ENCODE results near the gene PCSK9. TPM values are rescaled to one million over a fixed set of nuclear protein-coding genes. Genes with fewer than 3 reads are reported as not detected.

Gene PCSK9
- total and polyA plus RNA-seq, 4 donors: 10.8 to 112 (median 58.5) TPM

DNA sequence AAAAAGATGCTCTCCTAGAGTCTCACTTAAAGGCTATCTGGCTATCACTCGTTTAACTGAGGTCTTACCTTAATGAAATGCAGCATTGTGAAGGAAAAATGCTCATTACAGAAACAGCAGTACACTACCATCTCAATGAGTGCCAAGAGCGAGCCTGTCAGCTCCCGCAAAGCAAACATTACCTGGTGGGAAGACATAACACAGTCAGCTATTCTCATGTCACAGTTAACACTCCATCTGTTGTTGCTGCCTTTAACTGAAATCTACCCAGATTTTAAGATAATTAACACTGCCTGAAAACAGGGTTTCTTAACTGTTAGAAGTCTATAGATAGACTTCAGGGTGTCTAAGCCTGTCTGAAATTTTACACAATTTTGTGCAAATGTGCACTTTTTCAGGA lies 39.1 kb downstream of the PCSK9 start:
- 92% methylated on average over 3 of the region's 3 CpGs for whole genome bisulfite sequencing
- TF ChIP-seq, protein P1, sequence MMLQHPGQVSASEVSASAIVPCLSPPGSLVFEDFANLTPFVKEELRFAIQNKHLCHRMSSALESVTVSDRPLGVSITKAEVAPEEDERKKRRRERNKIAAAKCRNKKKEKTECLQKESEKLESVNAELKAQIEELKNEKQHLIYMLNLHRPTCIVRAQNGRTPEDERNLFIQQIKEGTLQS (IDR thresholded peaks at IDR 0.05): no peak
- TF ChIP-seq FOXA2 (IDR thresholded peaks at IDR 0.05) (no peak), RXRA (IDR thresholded peaks at IDR 0.05) (no peak), SP1 (IDR thresholded peaks at IDR 0.05) (no peak)
- TF ChIP-seq, protein P2, sequence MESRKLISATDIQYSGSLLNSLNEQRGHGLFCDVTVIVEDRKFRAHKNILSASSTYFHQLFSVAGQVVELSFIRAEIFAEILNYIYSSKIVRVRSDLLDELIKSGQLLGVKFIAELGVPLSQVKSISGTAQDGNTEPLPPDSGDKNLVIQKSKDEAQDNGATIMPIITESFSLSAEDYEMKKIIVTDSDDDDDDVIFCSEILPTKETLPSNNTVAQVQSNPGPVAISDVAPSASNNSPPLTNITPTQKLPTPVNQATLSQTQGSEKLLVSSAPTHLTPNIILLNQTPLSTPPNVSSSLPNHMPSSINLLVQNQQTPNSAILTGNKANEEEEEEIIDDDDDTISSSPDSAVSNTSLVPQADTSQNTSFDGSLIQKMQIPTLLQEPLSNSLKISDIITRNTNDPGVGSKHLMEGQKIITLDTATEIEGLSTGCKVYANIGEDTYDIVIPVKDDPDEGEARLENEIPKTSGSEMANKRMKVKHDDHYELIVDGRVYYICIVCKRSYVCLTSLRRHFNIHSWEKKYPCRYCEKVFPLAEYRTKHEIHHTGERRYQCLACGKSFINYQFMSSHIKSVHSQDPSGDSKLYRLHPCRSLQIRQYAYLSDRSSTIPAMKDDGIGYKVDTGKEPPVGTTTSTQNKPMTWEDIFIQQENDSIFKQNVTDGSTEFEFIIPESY (IDR thresholded peaks at IDR 0.05): no peak
- DNase-seq (ENCODE audit: low spot score): no peak
- no peaks in the 10 kb centered on the region for H3K9me3 ChIP-seq (ENCODE audit: control insufficient read depth in 4 of 4, low read length in 3 of 4)
- H3K4me3 ChIP-seq (ENCODE audit: low read depth in 1 of 3, low read length in 3 of 3): no peak overlapping the region
- H3K4me1 ChIP-seq (ENCODE audit: control insufficient read depth in 4 of 4, insufficient read depth in 4 of 4, low read length in 3 of 4): no peaks in the 10 kb centered on the region
- H3K9ac ChIP-seq (ENCODE audit: low read depth in 1 of 2, low read length in 2 of 2): no peak overlapping the region
- no peaks in the 10 kb centered on the region for H3K27me3 ChIP-seq (ENCODE audit: control insufficient read depth in 4 of 4, insufficient read depth in 4 of 4, low read length in 3 of 4)
- peaks cover 12 to 78% (median 62%) of the 10 kb centered on the region in 4 donors for H3K36me3 ChIP-seq (ENCODE audit: control insufficient read depth in 4 of 4, insufficient read depth in 3 of 4, low read depth in 1 of 4, low read length in 3 of 4)
- H3K27ac ChIP-seq (ENCODE audit: low read depth in 1 of 2, low read length in 2 of 2): no peak overlapping the region

DNA sequence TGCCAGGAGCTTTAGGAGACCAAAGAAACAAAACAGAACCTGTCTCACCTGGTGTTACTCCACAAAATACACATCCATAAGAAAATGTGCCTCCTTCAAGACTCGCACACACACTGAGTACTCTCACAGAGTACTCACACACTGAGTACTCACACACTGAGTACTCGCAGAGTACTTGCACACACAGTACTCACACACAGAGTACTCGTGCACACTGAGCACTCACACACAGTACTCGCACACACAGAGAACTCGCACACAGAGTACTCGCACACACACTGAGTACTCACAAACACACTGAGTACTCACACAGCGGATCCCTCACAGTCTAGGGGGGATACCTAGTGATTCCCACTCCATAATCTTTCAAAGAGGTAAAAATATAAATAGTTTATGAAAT lies 40.3 kb downstream of the PCSK9 start:
- 98% methylated on average over 7 of the region's 7 CpGs for WGBS

More for the DNA sequence above, 40.3 kb downstream of the PCSK9 start:
- H3K36me3 ChIP-seq (ENCODE audit: control insufficient read depth in 4 of 4, insufficient read depth in 3 of 4, low read depth in 1 of 4, low read length in 3 of 4): peaks cover 12 to 83% (median 65%) of the 10 kb centered on the region in 4 donors
- no peaks in the 10 kb centered on the region for H3K9me3 ChIP-seq (ENCODE audit: control insufficient read depth in 4 of 4, low read length in 3 of 4)
- H3K4me1 ChIP-seq (ENCODE audit: control insufficient read depth in 4 of 4, insufficient read depth in 4 of 4, low read length in 3 of 4): no peaks in the 10 kb centered on the region
- no peak overlapping the region for H3K4me3 ChIP-seq (ENCODE audit: low read depth in 1 of 3, low read length in 3 of 3)
- DNase-seq (ENCODE audit: low spot score): no peak
- H3K9ac ChIP-seq (ENCODE audit: low read depth in 1 of 2, low read length in 2 of 2): no peak overlapping the region
- no peaks in the 10 kb centered on the region for H3K27me3 ChIP-seq (ENCODE audit: control insufficient read depth in 4 of 4, insufficient read depth in 4 of 4, low read length in 3 of 4)
- TF ChIP-seq, protein P3, sequence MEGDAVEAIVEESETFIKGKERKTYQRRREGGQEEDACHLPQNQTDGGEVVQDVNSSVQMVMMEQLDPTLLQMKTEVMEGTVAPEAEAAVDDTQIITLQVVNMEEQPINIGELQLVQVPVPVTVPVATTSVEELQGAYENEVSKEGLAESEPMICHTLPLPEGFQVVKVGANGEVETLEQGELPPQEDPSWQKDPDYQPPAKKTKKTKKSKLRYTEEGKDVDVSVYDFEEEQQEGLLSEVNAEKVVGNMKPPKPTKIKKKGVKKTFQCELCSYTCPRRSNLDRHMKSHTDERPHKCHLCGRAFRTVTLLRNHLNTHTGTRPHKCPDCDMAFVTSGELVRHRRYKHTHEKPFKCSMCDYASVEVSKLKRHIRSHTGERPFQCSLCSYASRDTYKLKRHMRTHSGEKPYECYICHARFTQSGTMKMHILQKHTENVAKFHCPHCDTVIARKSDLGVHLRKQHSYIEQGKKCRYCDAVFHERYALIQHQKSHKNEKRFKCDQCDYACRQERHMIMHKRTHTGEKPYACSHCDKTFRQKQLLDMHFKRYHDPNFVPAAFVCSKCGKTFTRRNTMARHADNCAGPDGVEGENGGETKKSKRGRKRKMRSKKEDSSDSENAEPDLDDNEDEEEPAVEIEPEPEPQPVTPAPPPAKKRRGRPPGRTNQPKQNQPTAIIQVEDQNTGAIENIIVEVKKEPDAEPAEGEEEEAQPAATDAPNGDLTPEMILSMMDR (IDR thresholded peaks at IDR 0.05; ENCODE audit: low read depth, low read length, missing input control): no peak
- TF ChIP-seq SP1 (IDR thresholded peaks at IDR 0.05) (no peak), HNF4G (IDR thresholded peaks at IDR 0.05) (no peak), GABPA (IDR thresholded peaks at IDR 0.05 in 1 of 2, conservative IDR thresholded peaks at IDR 0.05 in 1 of 2) (no peak), NR2F2 (IDR thresholded peaks at IDR 0.05) (no peak), HNF4A (conservative IDR thresholded peaks at IDR 0.05) (no peak), FOXA1 (IDR thresholded peaks at IDR 0.05) (no peak), YY1 (IDR thresholded peaks at IDR 0.05) (no peak), RXRA (IDR thresholded peaks at IDR 0.05) (no peak), FOXA2 (IDR thresholded peaks at IDR 0.05) (no peak), JUND (IDR thresholded peaks at IDR 0.05) (no peak), TAF1 (conservative IDR thresholded peaks at IDR 0.05) (no peak), RAD21 (IDR thresholded peaks at IDR 0.05) (no peak), EGR1 (IDR thresholded peaks at IDR 0.05; ENCODE audit: low read depth in 2 of 2) (no peak)
- TF ChIP-seq, protein P4, sequence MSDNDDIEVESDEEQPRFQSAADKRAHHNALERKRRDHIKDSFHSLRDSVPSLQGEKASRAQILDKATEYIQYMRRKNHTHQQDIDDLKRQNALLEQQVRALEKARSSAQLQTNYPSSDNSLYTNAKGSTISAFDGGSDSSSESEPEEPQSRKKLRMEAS (IDR thresholded peaks at IDR 0.05): no peak
- TF ChIP-seq, protein P1 (IDR thresholded peaks at IDR 0.05): no peak
- TF ChIP-seq, protein P5, sequence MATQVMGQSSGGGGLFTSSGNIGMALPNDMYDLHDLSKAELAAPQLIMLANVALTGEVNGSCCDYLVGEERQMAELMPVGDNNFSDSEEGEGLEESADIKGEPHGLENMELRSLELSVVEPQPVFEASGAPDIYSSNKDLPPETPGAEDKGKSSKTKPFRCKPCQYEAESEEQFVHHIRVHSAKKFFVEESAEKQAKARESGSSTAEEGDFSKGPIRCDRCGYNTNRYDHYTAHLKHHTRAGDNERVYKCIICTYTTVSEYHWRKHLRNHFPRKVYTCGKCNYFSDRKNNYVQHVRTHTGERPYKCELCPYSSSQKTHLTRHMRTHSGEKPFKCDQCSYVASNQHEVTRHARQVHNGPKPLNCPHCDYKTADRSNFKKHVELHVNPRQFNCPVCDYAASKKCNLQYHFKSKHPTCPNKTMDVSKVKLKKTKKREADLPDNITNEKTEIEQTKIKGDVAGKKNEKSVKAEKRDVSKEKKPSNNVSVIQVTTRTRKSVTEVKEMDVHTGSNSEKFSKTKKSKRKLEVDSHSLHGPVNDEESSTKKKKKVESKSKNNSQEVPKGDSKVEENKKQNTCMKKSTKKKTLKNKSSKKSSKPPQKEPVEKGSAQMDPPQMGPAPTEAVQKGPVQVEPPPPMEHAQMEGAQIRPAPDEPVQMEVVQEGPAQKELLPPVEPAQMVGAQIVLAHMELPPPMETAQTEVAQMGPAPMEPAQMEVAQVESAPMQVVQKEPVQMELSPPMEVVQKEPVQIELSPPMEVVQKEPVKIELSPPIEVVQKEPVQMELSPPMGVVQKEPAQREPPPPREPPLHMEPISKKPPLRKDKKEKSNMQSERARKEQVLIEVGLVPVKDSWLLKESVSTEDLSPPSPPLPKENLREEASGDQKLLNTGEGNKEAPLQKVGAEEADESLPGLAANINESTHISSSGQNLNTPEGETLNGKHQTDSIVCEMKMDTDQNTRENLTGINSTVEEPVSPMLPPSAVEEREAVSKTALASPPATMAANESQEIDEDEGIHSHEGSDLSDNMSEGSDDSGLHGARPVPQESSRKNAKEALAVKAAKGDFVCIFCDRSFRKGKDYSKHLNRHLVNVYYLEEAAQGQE (IDR thresholded peaks at IDR 0.05): no peak
- TF ChIP-seq, protein P2 (IDR thresholded peaks at IDR 0.05): no peak
- H3K27ac ChIP-seq (ENCODE audit: low read depth in 1 of 2, low read length in 2 of 2): no peak overlapping the region

Measured in liver (tissue), 9 donors.